Endodermal cell (in vitro differentiated cells): ENCODE results near the gene CFP. TPM values are rescaled to one million over a fixed set of nuclear protein-coding genes. Genes with fewer than 3 reads are reported as not detected.
A peak's percentile ranks its signal among the peaks of the same experiment; 100 is the strongest.
"Not testable (repeated sequence)": the region's sequence is repeated elsewhere in the genome, so short reads cannot be mapped to it uniquely, and the experiment has no call there.

ENCODE experiments used
- DNase-seq: peaks from one replicate; pipeline ENCODE4 v3.0.0-alpha.2; 2017
- H3K27ac ChIP-seq: 2 replicates; pipeline ENCODE4 v1.5.1; 2013; ENCODE audit warnings: mild to moderate bottlenecking, low read depth, low read length, moderate library complexity
- H3K27me3 ChIP-seq: 2 replicates; pipeline ENCODE4 v1.6.1; 2013; ENCODE audit warnings: mild to moderate bottlenecking, low read length, moderate library complexity; ENCODE audit not compliant: insufficient read depth, control insufficient read depth, poor library complexity, severe bottlenecking
- H3K36me3 ChIP-seq: 2 replicates; pipeline ENCODE4 v1.7.0; 2013; ENCODE audit warnings: mild to moderate bottlenecking, low read length, moderate library complexity; ENCODE audit not compliant: control insufficient read depth, insufficient read depth
- H3K4me1 ChIP-seq: one replicate; pipeline ENCODE4 v1.7.0; 2013; ENCODE audit warnings: low read length; ENCODE audit not compliant: control insufficient read depth, insufficient read depth
- H3K4me3 ChIP-seq: 2 replicates; pipeline ENCODE4 v1.5.1; 2013; ENCODE audit warnings: mild to moderate bottlenecking, low read length, moderate library complexity
- H3K9ac ChIP-seq: 2 replicates; pipeline ENCODE4 v1.6.1; 2013; ENCODE audit warnings: mild to moderate bottlenecking, low read length, moderate library complexity; ENCODE audit not compliant: poor library complexity, severe bottlenecking; ENCODE audit errors: extremely low read depth
- H3K9me3 ChIP-seq: 2 replicates; pipeline ENCODE4 v1.6.1; 2013; ENCODE audit warnings: mild to moderate bottlenecking, low read length, moderate library complexity; ENCODE audit not compliant: control insufficient read depth
- H3K27ac Mint-ChIP-seq: 2 replicates; pipeline ENCODE4 v1.8.0; 2020; ENCODE audit warnings: mixed read lengths
- H3K27me3 Mint-ChIP-seq: 2 replicates; pipeline ENCODE4 v1.8.0; 2021; ENCODE audit warnings: mild to moderate bottlenecking, mixed read lengths; ENCODE audit not compliant: insufficient read depth
- H3K36me3 Mint-ChIP-seq: 2 replicates; pipeline ENCODE4 v1.8.0; 2020; ENCODE audit warnings: low read depth, mixed read lengths
- H3K4me1 Mint-ChIP-seq: 2 replicates; pipeline ENCODE4 v1.8.0; 2020; ENCODE audit warnings: mixed read lengths
- H3K4me3 Mint-ChIP-seq: 2 replicates; pipeline ENCODE4 v1.8.0; 2020; ENCODE audit warnings: mild to moderate bottlenecking, moderate library complexity, mixed read lengths
- H3K9me3 Mint-ChIP-seq: 2 replicates; pipeline ENCODE4 v1.8.0; 2020; ENCODE audit warnings: mild to moderate bottlenecking, mixed read lengths
- WGBS, 2 experiments: methylation state at CpG; one replicate each; pipeline versions ENCODE4 v1.1.5 to v1.1.7; 2013; ENCODE audit warnings: missing lambda C conversion rate in 2 of 2, mixed read lengths in 1 of 2; ENCODE audit not compliant: insufficient coverage in 1 of 2, insufficient read length in 1 of 2; 5-methylcytosine and 5-hydroxymethylcytosine counted together
- long read RNA-seq, 4 experiments: library from polyadenylated mRNA in 2 of 4; library from RNA in 1 of 4; library from capped mRNA in 1 of 4; stranded (forward) in 3 of 4; unstranded in 1 of 4; transcript quantifications; one replicate each; pipeline ENCODE4 v2.0.0, GENCODE V29; 2020 to 2021; ENCODE audit warnings: inconsistent platforms in 1 of 4
- polyA plus RNA-seq, 2 experiments: library from polyadenylated mRNA; stranded (reverse); fragments of 50-300 nt; gene quantifications; one replicate each; pipeline ENCODE4 v1.2.3, GENCODE V29; 2013
- total RNA-seq, 2 donors: library from RNA; stranded (reverse); fragmentation: NEBNext Ultra II Directional in 1 of 2; extraction: Animal tissue kit (Norgen Biotek cat#: 25700) in 1 of 2; gene quantifications; 2 replicates in 1 of 2; 3 replicates in 1 of 2; pipeline ENCODE4 v1.2.1, GENCODE V29; 2021
- TF ChIP-seq, protein P1 (sequence below): fragments of 200-600 bp; sonication (generic); conservative IDR thresholded peaks from 2 replicates; pipeline ENCODE4 v1.5.0; 2021; ENCODE audit warnings: antibody characterized with exemption, mild to moderate bottlenecking

Gene CFP
- 1 to 10 TPM; 3.2 to 4.6 TPM for total RNA-seq
- 0.75 TPM for polyA plus RNA-seq (2013, experiment 1 of 2)
- 0.58 TPM for polyA plus RNA-seq (2013, experiment 2 of 2)
- long read RNA-seq, experiment 1, partial matches to known transcripts: 0 of 2 reads
- long read RNA-seq, experiment 1, other reads (novel, unspliced or antisense): 0 of 2 reads
- long read RNA-seq, experiment 2, partial matches to known transcripts: 0 of 4 reads
- long read RNA-seq, experiment 2, other reads (novel, unspliced or antisense): 1 of 4 reads
- long read RNA-seq, experiment 3, transcript CFP-203 (9 exons, 1,592 nt): major isoform, 10 of 11 reads
- long read RNA-seq, experiment 3, partial matches to known transcripts: 0 of 11 reads
- long read RNA-seq, experiment 3, other reads (novel, unspliced or antisense): 0 of 11 reads
- long read RNA-seq, experiment 4, partial matches to known transcripts: 1 of 5 reads
- long read RNA-seq, experiment 4, other reads (novel, unspliced or antisense): 0 of 5 reads

DNA sequence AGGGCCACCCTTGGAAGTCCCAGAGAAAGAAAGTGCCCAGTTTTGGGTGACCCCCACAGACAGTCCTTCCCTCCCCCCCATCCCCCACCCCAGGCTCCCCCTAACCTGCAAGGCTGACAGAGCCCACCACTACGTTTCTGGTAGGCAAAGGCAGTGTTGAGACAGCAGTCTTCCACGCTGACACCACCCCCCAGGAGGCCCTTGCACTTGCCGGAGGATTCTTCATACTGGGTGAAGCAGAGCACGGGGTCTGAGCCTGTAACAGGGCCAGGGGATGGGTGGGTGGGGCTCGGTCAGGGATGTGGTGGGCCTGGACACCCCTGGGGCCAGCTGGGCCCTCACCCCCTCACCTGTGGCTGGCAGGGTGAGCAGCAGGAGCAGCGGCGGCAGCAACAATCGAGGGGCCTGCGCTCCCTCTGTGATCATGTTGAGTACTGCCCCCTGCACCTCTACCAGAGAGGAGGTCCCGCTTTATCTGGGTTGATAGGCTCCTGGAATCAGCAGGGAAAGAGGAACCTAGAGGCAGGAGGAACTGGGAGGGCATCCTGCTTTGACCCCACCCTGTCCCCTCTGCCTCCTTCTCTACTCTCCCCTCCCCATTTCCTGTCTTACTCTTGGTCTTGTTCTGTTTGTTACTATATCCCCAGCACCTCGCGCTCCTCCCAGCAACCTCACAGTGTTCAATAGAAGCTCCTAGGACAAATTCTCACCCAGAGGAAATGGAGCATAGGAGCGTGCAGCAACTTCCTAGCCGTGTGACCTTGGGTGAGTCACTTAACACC, at the start of gene CFP:
Gene CFP (minus strand): TSS at position 512 of the 782 bp plus-strand sequence. CDS start 86 bp downstream, at position 426.
- H3K27ac ChIP-seq: no peak within 1 kb of the TSS
- no peak within 1 kb of the TSS for H3K4me3 Mint-ChIP-seq
- no peaks in the 10 kb centered on the region for H3K4me1 ChIP-seq
- WGBS, 2 experiments: 70% methylated on average over 13 of the region's 14 CpGs; no CpG with 5 or more reads in 1 of the 2 experiments
- no peak within 1 kb of the TSS for H3K9ac ChIP-seq
- peak; percentile 59 for DNase-seq
- no peaks in the 10 kb centered on the region for H3K36me3 Mint-ChIP-seq
- H3K27me3 ChIP-seq: no peaks in the 10 kb centered on the region
- H3K4me1 Mint-ChIP-seq: peaks cover 13% of the 10 kb centered on the region
- H3K4me3 ChIP-seq: no peak within 1 kb of the TSS
- H3K36me3 ChIP-seq: no peaks in the 10 kb centered on the region
- H3K9me3 Mint-ChIP-seq: peaks cover 55% of the 10 kb centered on the region
- peak within 1 kb of the TSS; percentile 75 for H3K27ac Mint-ChIP-seq
- no peaks in the 10 kb centered on the region for H3K9me3 ChIP-seq
- H3K27me3 Mint-ChIP-seq: no peaks in the 10 kb centered on the region
- TF ChIP-seq, protein P1, sequence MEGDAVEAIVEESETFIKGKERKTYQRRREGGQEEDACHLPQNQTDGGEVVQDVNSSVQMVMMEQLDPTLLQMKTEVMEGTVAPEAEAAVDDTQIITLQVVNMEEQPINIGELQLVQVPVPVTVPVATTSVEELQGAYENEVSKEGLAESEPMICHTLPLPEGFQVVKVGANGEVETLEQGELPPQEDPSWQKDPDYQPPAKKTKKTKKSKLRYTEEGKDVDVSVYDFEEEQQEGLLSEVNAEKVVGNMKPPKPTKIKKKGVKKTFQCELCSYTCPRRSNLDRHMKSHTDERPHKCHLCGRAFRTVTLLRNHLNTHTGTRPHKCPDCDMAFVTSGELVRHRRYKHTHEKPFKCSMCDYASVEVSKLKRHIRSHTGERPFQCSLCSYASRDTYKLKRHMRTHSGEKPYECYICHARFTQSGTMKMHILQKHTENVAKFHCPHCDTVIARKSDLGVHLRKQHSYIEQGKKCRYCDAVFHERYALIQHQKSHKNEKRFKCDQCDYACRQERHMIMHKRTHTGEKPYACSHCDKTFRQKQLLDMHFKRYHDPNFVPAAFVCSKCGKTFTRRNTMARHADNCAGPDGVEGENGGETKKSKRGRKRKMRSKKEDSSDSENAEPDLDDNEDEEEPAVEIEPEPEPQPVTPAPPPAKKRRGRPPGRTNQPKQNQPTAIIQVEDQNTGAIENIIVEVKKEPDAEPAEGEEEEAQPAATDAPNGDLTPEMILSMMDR: no peak

DNA sequence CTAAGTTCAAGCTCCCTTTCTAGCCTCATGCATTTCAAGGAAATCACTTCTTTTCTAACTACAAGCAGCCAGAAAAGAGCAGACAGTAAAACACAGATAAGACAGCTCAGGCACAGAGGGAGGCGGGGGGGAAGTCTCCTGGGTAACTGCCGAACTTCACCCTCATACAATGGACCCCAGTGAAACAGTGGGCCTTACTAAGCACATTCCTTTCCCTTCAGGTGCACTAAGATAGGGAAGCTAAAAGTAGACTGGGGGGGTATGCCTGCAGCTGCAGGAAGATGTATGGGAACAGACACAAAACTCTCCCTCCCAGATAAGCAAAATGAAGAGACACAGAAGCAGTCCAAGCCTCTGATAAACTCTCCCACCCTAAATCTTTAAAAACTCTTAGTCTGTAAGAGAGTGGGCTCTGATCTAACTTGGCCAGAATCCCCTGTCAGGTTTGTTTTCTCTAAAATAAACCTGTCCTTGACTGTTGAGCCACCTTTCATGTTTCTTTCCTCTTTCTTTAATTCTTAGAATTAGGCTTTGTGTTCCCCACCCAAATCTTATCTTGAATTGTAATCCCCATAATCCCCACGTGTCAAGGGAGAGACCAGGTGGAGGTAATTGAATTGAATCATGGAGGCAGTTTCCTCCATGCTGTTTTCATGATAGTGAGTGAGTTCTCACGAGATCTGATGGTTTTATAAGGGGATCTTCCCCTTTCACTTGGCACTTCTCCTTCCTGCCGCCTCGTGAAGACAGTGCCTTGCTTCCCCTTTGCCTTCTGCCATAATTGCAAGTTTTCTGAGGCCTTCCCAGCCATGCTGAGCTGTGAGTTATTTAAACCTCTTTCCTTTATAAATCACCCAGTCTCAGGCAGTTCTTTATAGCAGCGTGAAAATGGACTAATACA, 46.5 kb upstream of the CFP start:
- H3K9ac ChIP-seq, H3K27ac Mint-ChIP-seq, H3K4me1 Mint-ChIP-seq, H3K36me3 Mint-ChIP-seq, H3K36me3 ChIP-seq, H3K27me3 Mint-ChIP-seq, H3K4me3 ChIP-seq, H3K4me1 ChIP-seq, H3K27ac ChIP-seq, H3K4me3 Mint-ChIP-seq, DNase-seq, H3K27me3 ChIP-seq: not testable (repeated sequence)
- peaks cover 14% of the 10 kb centered on the region for H3K9me3 ChIP-seq
- H3K9me3 Mint-ChIP-seq: peaks cover 72% of the 10 kb centered on the region
- 81% methylated on average over 5 of the region's 7 CpGs; no CpG with 5 or more reads in 1 of the 2 experiments for WGBS, 2 experiments

DNA sequence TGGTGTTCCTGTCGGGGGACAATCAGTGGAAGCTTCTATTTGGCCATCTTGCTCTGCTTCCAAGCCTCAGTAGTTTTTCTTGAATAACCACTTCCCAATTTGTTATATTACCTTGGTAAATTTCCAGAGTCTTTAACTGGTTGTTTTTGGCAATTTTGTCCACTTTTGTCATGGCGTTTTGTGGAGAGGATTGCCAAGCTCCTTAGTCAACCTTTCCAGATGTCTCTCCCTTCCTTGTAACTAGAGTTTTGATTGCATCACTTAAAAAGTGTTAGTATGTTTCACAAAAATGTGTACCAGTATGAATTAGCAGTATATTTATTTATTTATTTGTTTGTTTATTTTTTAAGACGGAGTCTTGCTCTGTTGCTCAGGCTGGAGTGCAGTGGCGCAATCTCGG, 45.0 kb upstream of the CFP start:
- Histone ChIP-seq H3K27me3 (no peaks in the 10 kb centered on the region), H3K4me1 (no peaks in the 10 kb centered on the region), H3K9me3 (peaks cover 14% of the 10 kb centered on the region), H3K36me3 (no peaks in the 10 kb centered on the region), H3K4me3 (no peak overlapping the region), H3K27ac (no peak overlapping the region), H3K9ac (no peak overlapping the region)
- no peak overlapping the region for H3K4me3 Mint-ChIP-seq
- peaks cover 1% of the 10 kb centered on the region for H3K27me3 Mint-ChIP-seq
- DNase-seq: no peak
- peaks cover 80% of the 10 kb centered on the region for H3K9me3 Mint-ChIP-seq
- no peak overlapping the region for H3K27ac Mint-ChIP-seq
- no peaks in the 10 kb centered on the region for H3K36me3 Mint-ChIP-seq
- 83% methylated on average over 5 of the region's 5 CpGs; no CpG with 5 or more reads in 1 of the 2 experiments for WGBS, 2 experiments
- no peaks in the 10 kb centered on the region for H3K4me1 Mint-ChIP-seq
- TF ChIP-seq, protein P1: no peak

DNA sequence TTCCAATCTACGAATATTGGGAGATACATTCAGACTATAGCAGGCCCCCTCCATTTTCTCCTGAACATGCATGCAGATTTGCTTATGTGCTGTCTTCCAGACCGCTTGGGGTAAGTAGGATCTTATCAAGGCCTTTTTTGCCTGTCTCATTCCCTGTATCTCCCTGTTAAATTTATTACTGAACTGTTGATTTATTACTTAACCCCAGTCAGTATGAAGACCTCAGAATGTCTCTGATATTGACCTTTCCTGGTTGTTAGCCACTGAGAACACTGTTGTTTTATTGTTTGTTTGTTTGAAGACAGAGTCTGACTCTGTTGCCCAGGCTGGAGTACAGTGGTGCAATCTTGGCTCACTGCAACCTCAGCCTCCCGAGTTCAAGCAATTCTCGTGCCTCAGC, 36.1 kb upstream of the CFP start:
- not testable (repeated sequence) for H3K9me3 ChIP-seq, H3K27me3 ChIP-seq, H3K27ac Mint-ChIP-seq, H3K4me1 Mint-ChIP-seq, H3K4me1 ChIP-seq, H3K4me3 ChIP-seq, H3K27ac ChIP-seq, H3K4me3 Mint-ChIP-seq, H3K36me3 Mint-ChIP-seq, H3K27me3 Mint-ChIP-seq, H3K36me3 ChIP-seq, DNase-seq, H3K9ac ChIP-seq
- peaks cover 36% of the 10 kb centered on the region for H3K9me3 Mint-ChIP-seq
- 96 to 100% methylated on average over 1 to 4 of the region's 4 CpGs for WGBS, 2 experiments
